Neuronal stem cell (in vitro differentiated cells): ENCODE data around the gene SMAD3.

Experiments
- DNase-seq: peaks from one replicate; pipeline ENCODE4 v3.0.0-alpha.2; 2013; ENCODE audit warnings: low spot score
- H2AFZ ChIP-seq: one replicate; pipeline ENCODE4 v1.6.1; 2013; ENCODE audit warnings: mild to moderate bottlenecking, low read length, inconsistent platforms
- H2AK5ac ChIP-seq: 2 replicates; pipeline ENCODE4 v1.6.1; 2013; ENCODE audit warnings: low read depth, mild to moderate bottlenecking, inconsistent platforms, low read length, moderate library complexity, mixed read lengths
- H2BK120ac ChIP-seq: 2 replicates; pipeline ENCODE4 v1.6.1; 2013; ENCODE audit warnings: low read depth, mild to moderate bottlenecking, inconsistent platforms, low read length, moderate library complexity, mixed read lengths
- H2BK12ac ChIP-seq: one replicate; pipeline ENCODE4 v1.6.1; 2013; ENCODE audit warnings: low read length, inconsistent platforms
- H2BK15ac ChIP-seq: 2 replicates; pipeline ENCODE4 v1.6.1; 2013; ENCODE audit warnings: mild to moderate bottlenecking, low read length, inconsistent platforms, mixed read lengths
- H2BK5ac ChIP-seq: one replicate; pipeline ENCODE4 v1.6.1; 2013; ENCODE audit warnings: inconsistent platforms, mild to moderate bottlenecking, low read length, moderate library complexity
- H3K14ac ChIP-seq: one replicate; pipeline ENCODE4 v1.6.1; 2013; ENCODE audit warnings: low read length, inconsistent platforms
- H3K18ac ChIP-seq: 2 replicates; pipeline ENCODE4 v1.6.1; 2013; ENCODE audit warnings: low read length, inconsistent platforms
- H3K23ac ChIP-seq: 2 replicates; pipeline ENCODE4 v1.6.1; 2013; ENCODE audit warnings: low read depth, mild to moderate bottlenecking, mixed read lengths, low read length, inconsistent platforms; ENCODE audit not compliant: poor library complexity
- H3K27ac ChIP-seq: replicated peaks from 3 replicates; pipeline ENCODE4 v1.5.1; 2013; ENCODE audit warnings: low read length, inconsistent platforms
- H3K27me3 ChIP-seq, 3 experiments: 2 replicates each; pipeline ENCODE4 v1.6.1; 2013; ENCODE audit warnings: low read length in 3 of 3, mild to moderate bottlenecking in 2 of 3, inconsistent platforms in 1 of 3, low read depth in 1 of 3, mixed read lengths in 1 of 3, moderate library complexity in 1 of 3; ENCODE audit not compliant: control insufficient read depth in 3 of 3, insufficient read depth in 3 of 3
- H3K36me3 ChIP-seq, 2 donors: replicated peaks in 1 of 2; 2 replicates each; pipeline ENCODE4 v1.6.1; 2013; ENCODE audit warnings: low read length in 2 of 2; ENCODE audit not compliant: control insufficient read depth in 2 of 2, insufficient read depth in 2 of 2
- H3K4ac ChIP-seq: 2 replicates; pipeline ENCODE4 v1.6.1; 2013; ENCODE audit warnings: inconsistent platforms, mild to moderate bottlenecking, low read length, moderate library complexity
- H3K4me1 ChIP-seq, 2 donors: 1 replicate in 1 of 2; 2 replicates in 1 of 2; pipeline ENCODE4 v1.6.1; 2013; ENCODE audit warnings: low read length in 2 of 2, low read depth in 1 of 2; ENCODE audit not compliant: control insufficient read depth in 2 of 2, insufficient read depth in 1 of 2
- H3K4me2 ChIP-seq: one replicate; pipeline ENCODE4 v1.6.1; 2013; ENCODE audit warnings: mild to moderate bottlenecking, low read length, inconsistent platforms; ENCODE audit not compliant: insufficient read depth, poor library complexity, severe bottlenecking
- H3K4me3 ChIP-seq, 2 donors: 2 replicates each; pipeline ENCODE4 v1.5.1; 2013; ENCODE audit warnings: low read length in 2 of 2, mild to moderate bottlenecking in 2 of 2, inconsistent platforms in 1 of 2, moderate library complexity in 1 of 2
- H3K79me1 ChIP-seq: one replicate; pipeline ENCODE4 v1.6.1; 2013; ENCODE audit warnings: low read depth, mild to moderate bottlenecking, inconsistent platforms, low read length, moderate library complexity
- H3K9ac ChIP-seq: one replicate; pipeline ENCODE4 v1.6.1; 2013; ENCODE audit warnings: mild to moderate bottlenecking, low read depth, low read length, inconsistent platforms; ENCODE audit not compliant: poor library complexity
- H3K9me3 ChIP-seq, 2 donors: replicated peaks in 1 of 2; 2 replicates each; pipeline versions ENCODE3 to v1.6.1; 2013; ENCODE audit warnings: low read length in 2 of 2, mild to moderate bottlenecking in 2 of 2, inconsistent platforms in 1 of 2, low read depth in 1 of 2, mixed read lengths in 1 of 2, moderate library complexity in 1 of 2; ENCODE audit not compliant: control insufficient read depth in 2 of 2, insufficient read depth in 1 of 2
- H4K8ac ChIP-seq: one replicate; pipeline ENCODE4 v1.6.1; 2013; ENCODE audit warnings: low read depth, mild to moderate bottlenecking, inconsistent platforms, low read length, moderate library complexity
- H4K91ac ChIP-seq: one replicate; pipeline ENCODE4 v1.6.1; 2013; ENCODE audit warnings: low read length, low read depth, mild to moderate bottlenecking, inconsistent platforms; ENCODE audit not compliant: poor library complexity
- whole genome bisulfite sequencing, 2 donors: extraction: QIAGEN DNeasy Blood & Tissue Kit; methylation state at CpG; one replicate each; pipeline ENCODE4 v1.1.7; 2013; ENCODE audit warnings: missing lambda C conversion rate in 2 of 2, mixed read lengths in 1 of 2; ENCODE audit not compliant: insufficient read length in 2 of 2, insufficient replicate concordance in 1 of 2; ENCODE audit errors: extremely low coverage in 2 of 2; 5-methylcytosine and 5-hydroxymethylcytosine counted together

The SMAD3 gene

GRCh38 chr15:67035886-67036285, 29.5 kb upstream of the SMAD3 start:
- WGBS, 2 donors = no CpG with 5 or more reads among the region's 5 CpGs
- peak overlapping the region; percentile 15 for H3K18ac ChIP-seq
- no peak overlapping the region for H3K14ac ChIP-seq
- no peak overlapping the region for H2BK5ac ChIP-seq
- peak overlapping the region; percentile 63 for H2BK15ac ChIP-seq
- H3K4me2 ChIP-seq = no peak overlapping the region
- no peak overlapping the region for H3K23ac ChIP-seq
- no peaks in the 10 kb centered on the region for H3K36me3 ChIP-seq
- H4K8ac ChIP-seq = no peak overlapping the region
- no peak for DNase-seq
- peaks cover 0 to 17% (median 0%) of the 10 kb centered on the region in 3 experiments for H3K27me3 ChIP-seq
- no peak overlapping the region for H2AFZ ChIP-seq
- no peak overlapping the region for H4K91ac ChIP-seq
- H2BK120ac ChIP-seq = no peak overlapping the region
- H2AK5ac ChIP-seq = peak overlapping the region; percentile 49
- no peaks in the 10 kb centered on the region for H3K79me1 ChIP-seq
- no peak overlapping the region for H3K4ac ChIP-seq
- peaks cover 36 to 50% of the 10 kb centered on the region in 2 donors for H3K4me1 ChIP-seq
- no peaks in the 10 kb centered on the region for H3K9me3 ChIP-seq
- H2BK12ac ChIP-seq = no peak overlapping the region
- no peak overlapping the region for H3K4me3 ChIP-seq
- H3K27ac ChIP-seq = no peak overlapping the region
- H3K9ac ChIP-seq = no peak overlapping the region

DNA sequence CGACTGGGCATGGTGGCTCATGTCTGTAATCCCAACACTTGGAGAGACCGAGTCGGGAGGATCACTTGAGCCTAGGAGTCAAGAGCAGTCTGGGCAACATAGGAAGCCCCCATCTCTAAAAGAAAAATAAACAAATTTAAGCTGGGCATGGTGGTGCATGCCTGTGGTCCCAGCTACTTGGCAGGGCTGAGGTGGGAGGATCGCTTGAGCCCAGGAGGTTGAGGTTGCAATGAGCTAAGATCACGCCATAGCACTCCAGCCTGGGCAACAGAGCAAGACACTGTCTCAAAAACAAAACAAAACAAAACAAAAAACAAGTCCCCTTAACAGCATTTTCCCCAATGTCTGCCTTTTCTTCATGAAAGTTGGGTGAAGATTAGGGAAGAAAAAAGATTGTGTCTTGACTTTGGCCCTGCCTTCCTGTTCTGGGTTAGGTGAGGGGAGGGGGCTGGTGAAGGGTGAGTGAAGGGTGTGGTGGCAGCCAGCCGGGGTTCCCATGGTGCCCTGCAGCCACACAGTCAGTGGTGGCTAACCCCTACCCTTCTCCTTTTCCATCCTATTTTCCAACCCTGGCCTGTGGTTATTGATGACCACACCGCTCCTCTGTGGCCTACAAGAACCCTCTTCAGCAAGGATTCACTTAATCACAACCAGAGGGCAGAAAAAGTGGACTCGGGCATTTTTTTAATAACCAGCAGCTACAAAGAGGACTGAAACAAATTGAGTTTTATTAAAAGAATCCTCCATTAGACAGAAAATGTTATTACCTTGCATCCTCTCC, 28.4 kb upstream of the SMAD3 start:
- no peak overlapping the region for H3K9ac ChIP-seq
- H3K4me2 ChIP-seq = no peak overlapping the region
- peak overlapping the region; percentile 67 for H3K18ac ChIP-seq
- H3K36me3 ChIP-seq = no peaks in the 10 kb centered on the region
- peak overlapping the region; percentile 61 for H2AK5ac ChIP-seq
- no peak overlapping the region for H2BK120ac ChIP-seq
- DNase-seq = no peak
- H3K27ac ChIP-seq = no peak overlapping the region
- H3K4me1 ChIP-seq = peaks cover 32 to 50% of the 10 kb centered on the region in 2 donors
- H3K4ac ChIP-seq = no peak overlapping the region
- no peak overlapping the region for H3K23ac ChIP-seq
- WGBS, 2 donors = no CpG with 5 or more reads among the region's 8 CpGs
- H3K4me3 ChIP-seq = no peak overlapping the region
- H4K91ac ChIP-seq = peak overlapping the region; percentile 24
- H3K14ac ChIP-seq = no peak overlapping the region
- no peak overlapping the region for H2BK15ac ChIP-seq
- peaks cover 0 to 17% (median 0%) of the 10 kb centered on the region in 3 experiments for H3K27me3 ChIP-seq
- H2BK12ac ChIP-seq = peak overlapping the region; percentile 76
- H4K8ac ChIP-seq = no peak overlapping the region
- no peaks in the 10 kb centered on the region for H3K9me3 ChIP-seq
- no peaks in the 10 kb centered on the region for H3K79me1 ChIP-seq
- no peak overlapping the region for H2AFZ ChIP-seq
- no peak overlapping the region for H2BK5ac ChIP-seq

- H3K4ac ChIP-seq = no peak overlapping the region
- no peak overlapping the region for H2AFZ ChIP-seq
- H4K8ac ChIP-seq = no peak overlapping the region
- no peak overlapping the region for H2BK120ac ChIP-seq
- no peak overlapping the region for H4K91ac ChIP-seq
- no peak overlapping the region for H3K18ac ChIP-seq
- H2BK5ac ChIP-seq = no peak overlapping the region
- no peak overlapping the region for H3K27ac ChIP-seq
- H3K4me2 ChIP-seq = no peak overlapping the region
- H3K79me1 ChIP-seq = no peaks in the 10 kb centered on the region
- H2BK12ac ChIP-seq = no peak overlapping the region
- H3K36me3 ChIP-seq = no peaks in the 10 kb centered on the region
- H3K27me3 ChIP-seq = peaks cover 0 to 14% (median 0%) of the 10 kb centered on the region in 3 experiments
- no peak for DNase-seq
- H3K4me3 ChIP-seq = no peak overlapping the region
- H2AK5ac ChIP-seq = no peak overlapping the region
- no peak overlapping the region for H3K14ac ChIP-seq
- H2BK15ac ChIP-seq = no peak overlapping the region
- no peaks in the 10 kb centered on the region for H3K9me3 ChIP-seq
- no peak overlapping the region for H3K9ac ChIP-seq
- peaks cover 35 to 57% of the 10 kb centered on the region in 2 donors for H3K4me1 ChIP-seq
- no peak overlapping the region for H3K23ac ChIP-seq
Measured at GRCh38 chr15:67037694-67038093, 27.7 kb upstream of the SMAD3 start.

- no peak for DNase-seq
- Histone ChIP-seq H2BK15ac (no peak overlapping the region), H3K36me3 (no peaks in the 10 kb centered on the region), H3K79me1 (no peaks in the 10 kb centered on the region), H3K4me2 (no peak overlapping the region), H4K8ac (no peak overlapping the region), H3K23ac (no peak overlapping the region), H2AFZ (peak overlapping the region; percentile 0), H3K27me3 (peaks cover 0 to 6% (median 0%) of the 10 kb centered on the region in 3 experiments), H3K18ac (no peak overlapping the region), H3K4ac (no peak overlapping the region), H2BK120ac (no peak overlapping the region), H3K9me3 (no peaks in the 10 kb centered on the region), H3K4me3 (no peak overlapping the region), H2BK5ac (no peak overlapping the region), H3K4me1 (peaks cover 29 to 49% of the 10 kb centered on the region in 2 donors), H3K9ac (no peak overlapping the region), H2BK12ac (no peak overlapping the region), H3K14ac (no peak overlapping the region), H2AK5ac (no peak overlapping the region), H3K27ac (peak overlapping the region; percentile 47), H4K91ac (no peak overlapping the region)
Measured at GRCh38 chr15:67038736-67039135, 26.7 kb upstream of the SMAD3 start.
